ENCODE results near the gene SRPRA. TPM values are rescaled to one million over a fixed set of nuclear protein-coding genes. Genes with fewer than 3 reads are reported as not detected.

SRPRA gene
- total RNA-seq, 2 experiments from 2014 or later: 121 to 125 TPM

- H3K4me3 Mint-ChIP-seq: peak overlapping the region; percentile 100
- no peaks in the 10 kb centered on the region for H3K9me3 Mint-ChIP-seq
- peaks cover 20% of the 10 kb centered on the region for H3K36me3 Mint-ChIP-seq (ENCODE audit: low read depth)
- DNase-seq: no peak
- ChIA-PET POLR2A (interaction anchor here (0.5 to 5.0 kb wide), 6 partner anchors 13 to 74 kb away, joined by 3 to 78 read pairs (median 14); partner anchors contain the start of genes DCPS, FAM118B, FOXRED1 and RPUSD4), CTCF (interaction anchor here (0.6 to 2.4 kb wide), 6 partner anchors 13 to 30 kb away, joined by 3 to 12 read pairs (median 3); partner anchors contain the start of genes FOXRED1 and SRPRA)
- H3K27me3 Mint-ChIP-seq: no peaks in the 10 kb centered on the region
- H3K4me1 Mint-ChIP-seq: peaks cover 52% of the 10 kb centered on the region
- H3K27ac Mint-ChIP-seq: no peak overlapping the region
Measured at GRCh38 chr11:126281245-126281644, 12.6 kb upstream of the SRPRA start.

GRCh38 chr11:126280595-126280994, 11.9 kb upstream of the SRPRA start:
- no peak for DNase-seq
- POLR2A ChIA-PET: interaction anchor here (0.8 to 5.0 kb wide), 5 partner anchors 12 to 74 kb away, joined by 3 to 78 read pairs (median 14); partner anchors contain the start of genes FAM118B, FOXRED1, RPUSD4 and SRPRA
- H3K27me3 Mint-ChIP-seq: no peaks in the 10 kb centered on the region
- CTCF ChIA-PET: interaction anchor here (0.7 to 2.4 kb wide), 3 partner anchors 12 to 31 kb away, joined by 3 to 12 read pairs (median 4); partner anchors contain the start of genes FOXRED1 and SRPRA
- H3K27ac Mint-ChIP-seq: peak overlapping the region; percentile 62
- peaks cover 25% of the 10 kb centered on the region for H3K36me3 Mint-ChIP-seq (ENCODE audit: low read depth)
- H3K4me3 Mint-ChIP-seq: no peak overlapping the region
- peaks cover 51% of the 10 kb centered on the region for H3K4me1 Mint-ChIP-seq
- H3K9me3 Mint-ChIP-seq: no peaks in the 10 kb centered on the region

- H3K27ac Mint-ChIP-seq: peak overlapping the region; percentile 9
- CTCF ChIA-PET: no interaction called here
- POLR2A ChIA-PET: interaction anchor here (1.4 kb wide), 1 partner anchor 11 kb away, joined by 5 read pairs; the partner anchor contains the start of genes FOXRED1 and SRPRA
Measured at GRCh38 chr11:126279191-126279590, 10.5 kb upstream of the SRPRA start.

GRCh38 chr11:126277780-126278179, 9.1 kb upstream of the SRPRA start:
- no peak for DNase-seq
- CTCF ChIA-PET: no interaction called here

More at GRCh38 chr11:126279191-126279590, 10.5 kb upstream of the SRPRA start:
- Mint-ChIP-seq H3K4me3 (no peak overlapping the region), H3K9me3 (no peaks in the 10 kb centered on the region), H3K4me1 (peaks cover 40% of the 10 kb centered on the region), H3K27me3 (no peaks in the 10 kb centered on the region), H3K36me3 (ENCODE audit: low read depth) (peaks cover 36% of the 10 kb centered on the region)
- DNase-seq: no peak

GRCh38 chr11:126277322-126277721, 8.6 kb upstream of the SRPRA start:
- Mint-ChIP-seq H3K27me3 (no peaks in the 10 kb centered on the region), H3K4me1 (peaks cover 32% of the 10 kb centered on the region), H3K36me3 (ENCODE audit: low read depth) (peaks cover 44% of the 10 kb centered on the region), H3K9me3 (no peaks in the 10 kb centered on the region), H3K4me3 (no peak overlapping the region), H3K27ac (no peak overlapping the region)
- CTCF ChIA-PET: no interaction called here
- DNase-seq: no peak
- POLR2A ChIA-PET: no interaction called here

More at GRCh38 chr11:126277780-126278179, 9.1 kb upstream of the SRPRA start:
- H3K4me3 Mint-ChIP-seq: no peak overlapping the region
- H3K4me1 Mint-ChIP-seq: peaks cover 32% of the 10 kb centered on the region
- H3K27me3 Mint-ChIP-seq: no peaks in the 10 kb centered on the region
- POLR2A ChIA-PET: interaction anchor here (1.4 kb wide), 1 partner anchor 9 kb away, joined by 5 read pairs; the partner anchor contains the start of genes FOXRED1 and SRPRA
- H3K27ac Mint-ChIP-seq: no peak overlapping the region
- no peaks in the 10 kb centered on the region for H3K9me3 Mint-ChIP-seq
- H3K36me3 Mint-ChIP-seq (ENCODE audit: low read depth): peaks cover 41% of the 10 kb centered on the region

GRCh38 chr11:126268361-126268707, 361 bp downstream of the SRPRA start:
- peak; percentile 21 for DNase-seq
- ChIA-PET POLR2A (interaction anchor here (0.8 to 3.2 kb wide), 12 partner anchors 10 to 676 kb away, joined by 3 to 78 read pairs (median 10); partner anchors contain the start of genes DCPS, FAM118B, HYLS1 and RPUSD4), CTCF (interaction anchor here (1.2 to 3.0 kb wide), 3 partner anchors 13 to 212 kb away, joined by 3 to 12 read pairs (median 4); partner anchors contain the start of gene FAM118B)
- H3K36me3 Mint-ChIP-seq (ENCODE audit: low read depth): peaks cover 70% of the 10 kb centered on the region
- peak overlapping the region; percentile 94 for H3K27ac Mint-ChIP-seq
- peak overlapping the region; percentile 98 for H3K4me3 Mint-ChIP-seq
- H3K4me1 Mint-ChIP-seq: peaks cover 52% of the 10 kb centered on the region
- H3K9me3 Mint-ChIP-seq: no peaks in the 10 kb centered on the region
- H3K27me3 Mint-ChIP-seq: no peaks in the 10 kb centered on the region

- H3K27me3 Mint-ChIP-seq: no peaks in the 10 kb centered on the region
- H3K27ac Mint-ChIP-seq: peak overlapping the region; percentile 94
- H3K36me3 Mint-ChIP-seq (ENCODE audit: low read depth): peaks cover 73% of the 10 kb centered on the region
- H3K4me3 Mint-ChIP-seq: peak overlapping the region; percentile 98
- ChIA-PET CTCF (interaction anchor here (1.2 to 3.0 kb wide), 2 partner anchors 14 to 56 kb away, joined by 3 to 12 read pairs; partner anchors contain the start of gene FAM118B), POLR2A (interaction anchor here (1.0 to 3.2 kb wide), 8 partner anchors 11 to 675 kb away, joined by 3 to 78 read pairs (median 10); partner anchors contain the start of genes FAM118B, HYLS1, RPUSD4 and ST3GAL4)
- no peak for DNase-seq
- H3K9me3 Mint-ChIP-seq: no peaks in the 10 kb centered on the region
- peaks cover 49% of the 10 kb centered on the region for H3K4me1 Mint-ChIP-seq
Measured at GRCh38 chr11:126267650-126268049, 1.0 kb downstream of the SRPRA start.

- peaks cover 79% of the 10 kb centered on the region for H3K36me3 Mint-ChIP-seq (ENCODE audit: low read depth)
- CTCF ChIA-PET: interaction anchor here (0.6 to 1.4 kb wide), 2 partner anchors 15 kb away, joined by 3 to 4 read pairs; no protein-coding TSS in a partner anchor
- H3K27me3 Mint-ChIP-seq: no peaks in the 10 kb centered on the region
- H3K27ac Mint-ChIP-seq: no peak overlapping the region
- no peaks in the 10 kb centered on the region for H3K9me3 Mint-ChIP-seq
- DNase-seq: no peak
- H3K4me1 Mint-ChIP-seq: peaks cover 39% of the 10 kb centered on the region
- no peak overlapping the region for H3K4me3 Mint-ChIP-seq
- POLR2A ChIA-PET: no interaction called here
Measured at GRCh38 chr11:126265811-126266210, 2.9 kb downstream of the SRPRA start.

- Mint-ChIP-seq H3K4me3 (no peak overlapping the region), H3K4me1 (peaks cover 22% of the 10 kb centered on the region), H3K27ac (no peak overlapping the region), H3K27me3 (no peaks in the 10 kb centered on the region), H3K9me3 (no peaks in the 10 kb centered on the region), H3K36me3 (ENCODE audit: low read depth) (peaks cover 77% of the 10 kb centered on the region)
- no peak for DNase-seq
- POLR2A ChIA-PET: interaction anchor here (0.8 to 2.1 kb wide), 2 partner anchors 10 to 14 kb away, joined by 3 to 8 read pairs; no protein-coding TSS in a partner anchor
- CTCF ChIA-PET: no interaction called here
Measured at GRCh38 chr11:126263489-126263888, 5.2 kb downstream of the SRPRA start.

GRCh38 chr11:126262216-126262615, 6.5 kb downstream of the SRPRA start:
- H3K9me3 Mint-ChIP-seq: no peaks in the 10 kb centered on the region
- no peak for DNase-seq
- CTCF ChIA-PET: no interaction called here
- no peak overlapping the region for H3K4me3 Mint-ChIP-seq
- POLR2A ChIA-PET: interaction anchor here (0.7 to 2.1 kb wide), 4 partner anchors 9 to 42 kb away, joined by 3 to 8 read pairs (median 5); partner anchors contain the start of gene DCPS
- H3K4me1 Mint-ChIP-seq: peaks cover 13% of the 10 kb centered on the region
- H3K36me3 Mint-ChIP-seq (ENCODE audit: low read depth): peaks cover 69% of the 10 kb centered on the region
- no peaks in the 10 kb centered on the region for H3K27me3 Mint-ChIP-seq
- no peak overlapping the region for H3K27ac Mint-ChIP-seq

- ChIA-PET POLR2A (interaction anchor here (3.2 kb wide), 1 partner anchor 11 kb away, joined by 10 read pairs; the partner anchor contains the start of genes FOXRED1 and SRPRA), CTCF (no interaction called here)
- H3K4me1 Mint-ChIP-seq: no peaks in the 10 kb centered on the region
- H3K9me3 Mint-ChIP-seq: no peaks in the 10 kb centered on the region
- no peaks in the 10 kb centered on the region for H3K27me3 Mint-ChIP-seq
- no peak for DNase-seq
- H3K36me3 Mint-ChIP-seq (ENCODE audit: low read depth): peaks cover 33% of the 10 kb centered on the region
- no peak overlapping the region for H3K4me3 Mint-ChIP-seq
- no peak overlapping the region for H3K27ac Mint-ChIP-seq
Measured at GRCh38 chr11:126257764-126258163, 10.9 kb downstream of the SRPRA start.

- ChIA-PET CTCF (interaction anchor here (0.7 kb wide), 1 partner anchor 36 kb away, joined by 3 read pairs; no protein-coding TSS in a partner anchor), POLR2A (interaction anchor here (3.2 kb wide), 1 partner anchor 12 kb away, joined by 10 read pairs; the partner anchor contains the start of genes FOXRED1 and SRPRA)
- H3K27me3 Mint-ChIP-seq: no peaks in the 10 kb centered on the region
- no peaks in the 10 kb centered on the region for H3K9me3 Mint-ChIP-seq
- DNase-seq: no peak
- H3K4me1 Mint-ChIP-seq: no peaks in the 10 kb centered on the region
- peaks cover 28% of the 10 kb centered on the region for H3K36me3 Mint-ChIP-seq (ENCODE audit: low read depth)
- H3K4me3 Mint-ChIP-seq: no peak overlapping the region
- H3K27ac Mint-ChIP-seq: no peak overlapping the region
Measured at GRCh38 chr11:126257144-126257543, 11.6 kb downstream of the SRPRA start.

- POLR2A ChIA-PET: interaction anchor here (3.2 kb wide), 1 partner anchor 13 kb away, joined by 10 read pairs; the partner anchor contains the start of genes FOXRED1 and SRPRA
- H3K9me3 Mint-ChIP-seq: no peaks in the 10 kb centered on the region
Measured at GRCh38 chr11:126256216-126256615, 12.5 kb downstream of the SRPRA start.

More at GRCh38 chr11:126256216-126256615, 12.5 kb downstream of the SRPRA start:
- Mint-ChIP-seq H3K36me3 (ENCODE audit: low read depth) (peaks cover 22% of the 10 kb centered on the region), H3K27ac (no peak overlapping the region), H3K4me1 (no peaks in the 10 kb centered on the region), H3K27me3 (no peaks in the 10 kb centered on the region), H3K4me3 (no peak overlapping the region)
- CTCF ChIA-PET: no interaction called here
- no peak for DNase-seq

Data from activated CD4-positive, alpha-beta memory T cell treated with anti-CD3 and anti-CD28 coated beads, Interleukin-2, amount 10 ng/mL, durations not matched to agents 7 days and 5 days (primary cell).